H1 (cell line): ENCODE results near the gene CEBPE.

Experiments used
- CEBPB ChIP-seq: IDR thresholded peaks from 2 replicates; pipeline ENCODE4 v1.6.1; 2012; ENCODE audit warnings: low read depth, low read length
- GTF2F1 ChIP-seq: IDR thresholded peaks from 2 replicates; pipeline ENCODE4 v1.6.1; 2012; ENCODE audit warnings: low read depth, low read length, improper control_type of control experiment, borderline replicate concordance
- MAX ChIP-seq: IDR thresholded peaks from 2 replicates; pipeline ENCODE4 v1.6.1; 2012; ENCODE audit warnings: inconsistent platforms
- SP2 ChIP-seq: IDR thresholded peaks from 2 replicates; pipeline ENCODE4 v1.6.1; 2012; ENCODE audit warnings: mild to moderate bottlenecking, low read length, inconsistent platforms
- TF ChIP-seq, protein P1 (sequence below), 3 experiments: IDR thresholded peaks; 1 replicate in 2 of 3; 2 replicates in 1 of 3; pipeline versions ENCODE4 v1.5.1 to v1.6.1; 2011; ENCODE audit warnings: low read length in 3 of 3, mild to moderate bottlenecking in 3 of 3, inconsistent platforms in 2 of 3, low read depth in 1 of 3, moderate library complexity in 1 of 3; ENCODE audit not compliant: insufficient read depth in 1 of 3; ENCODE audit errors: control extremely low read depth in 1 of 3

DNA sequence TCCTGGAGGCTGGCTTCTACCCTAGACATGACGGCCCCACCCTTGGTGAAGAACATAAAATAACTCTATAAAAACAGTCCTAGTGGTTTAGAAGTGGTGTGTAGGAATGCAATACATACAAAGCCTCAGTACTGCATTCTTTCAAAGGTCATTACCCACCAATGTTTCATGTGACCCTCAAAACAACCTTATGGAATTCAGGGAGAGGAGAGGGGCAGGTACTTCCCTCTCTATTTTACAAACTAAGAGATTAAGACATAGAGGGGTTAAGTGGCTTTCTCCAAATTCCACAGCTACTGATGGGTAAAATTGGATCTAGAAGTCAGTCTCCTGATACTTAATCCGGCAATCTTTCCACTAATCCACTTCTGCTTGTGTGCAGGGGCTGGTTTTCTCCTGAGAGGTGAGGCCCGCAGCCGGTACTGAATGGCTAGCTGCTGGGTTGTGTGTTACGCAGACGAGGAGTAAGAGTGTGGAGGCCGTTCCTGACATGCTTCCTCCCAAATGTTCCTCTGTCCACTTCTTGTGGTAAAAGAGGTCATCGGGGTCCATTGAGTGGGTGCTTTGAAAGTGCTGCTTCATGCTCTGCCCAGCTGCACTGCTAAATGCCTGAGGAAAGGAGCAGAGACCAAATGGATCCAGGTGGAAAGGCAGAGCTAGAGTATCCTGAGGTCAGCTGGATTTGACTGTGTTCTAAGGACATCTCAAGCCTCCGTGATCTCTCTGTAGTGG, 48.2 kb upstream of the CEBPE start:
- TF ChIP-seq, protein P1, sequence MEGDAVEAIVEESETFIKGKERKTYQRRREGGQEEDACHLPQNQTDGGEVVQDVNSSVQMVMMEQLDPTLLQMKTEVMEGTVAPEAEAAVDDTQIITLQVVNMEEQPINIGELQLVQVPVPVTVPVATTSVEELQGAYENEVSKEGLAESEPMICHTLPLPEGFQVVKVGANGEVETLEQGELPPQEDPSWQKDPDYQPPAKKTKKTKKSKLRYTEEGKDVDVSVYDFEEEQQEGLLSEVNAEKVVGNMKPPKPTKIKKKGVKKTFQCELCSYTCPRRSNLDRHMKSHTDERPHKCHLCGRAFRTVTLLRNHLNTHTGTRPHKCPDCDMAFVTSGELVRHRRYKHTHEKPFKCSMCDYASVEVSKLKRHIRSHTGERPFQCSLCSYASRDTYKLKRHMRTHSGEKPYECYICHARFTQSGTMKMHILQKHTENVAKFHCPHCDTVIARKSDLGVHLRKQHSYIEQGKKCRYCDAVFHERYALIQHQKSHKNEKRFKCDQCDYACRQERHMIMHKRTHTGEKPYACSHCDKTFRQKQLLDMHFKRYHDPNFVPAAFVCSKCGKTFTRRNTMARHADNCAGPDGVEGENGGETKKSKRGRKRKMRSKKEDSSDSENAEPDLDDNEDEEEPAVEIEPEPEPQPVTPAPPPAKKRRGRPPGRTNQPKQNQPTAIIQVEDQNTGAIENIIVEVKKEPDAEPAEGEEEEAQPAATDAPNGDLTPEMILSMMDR (IDR thresholded peaks at IDR 0.05; ENCODE audit: control extremely low read depth in 1 of 3, insufficient read depth in 1 of 3, low read depth in 1 of 3, low read length in 3 of 3), result no peak
- TF ChIP-seq SP2 (no peak), MAX (no peak), CEBPB (no peak), GTF2F1 (no peak)
